H1 (cell line): ENCODE data around the gene UCN. TPM values are rescaled to one million over a fixed set of nuclear protein-coding genes. Genes with fewer than 3 reads are reported as not detected.

ENCODE experiments used
- BRCA1 ChIP-seq: IDR thresholded peaks from 2 replicates; pipeline ENCODE4 v1.6.1; 2012; ENCODE audit warnings: low read depth, low read length, improper control_type of control experiment
- CTBP2 ChIP-seq: IDR thresholded peaks from 2 replicates; pipeline ENCODE4 v1.7.0; 2011; ENCODE audit warnings: borderline replicate concordance, mild to moderate bottlenecking, moderate library complexity, mixed read lengths, low read length; ENCODE audit not compliant: insufficient read depth, insufficient read length
- E2F6 ChIP-seq: IDR thresholded peaks from 2 replicates; pipeline ENCODE4 v1.6.1; 2012; ENCODE audit warnings: inconsistent platforms
- SAP30 ChIP-seq: fragments of 300-600 bp; sonication (generic); IDR thresholded peaks from 2 replicates; pipeline ENCODE4 v1.7.1; 2012; ENCODE audit warnings: low read length, moderate library complexity, mild to moderate bottlenecking, inconsistent platforms; ENCODE audit not compliant: insufficient read depth, insufficient replicate concordance
- TEAD4 ChIP-seq: IDR thresholded peaks from 2 replicates; pipeline ENCODE4 v1.6.1; 2012; ENCODE audit warnings: low read depth, low read length, inconsistent platforms, mixed read lengths
- USF2 ChIP-seq: IDR thresholded peaks from 2 replicates; pipeline ENCODE4 v1.6.1; 2011; ENCODE audit warnings: low read length, improper control_type of control experiment
- polyA plus RNA-seq, 7 experiments: library from polyadenylated mRNA; depleted of rRNA in 3 of 7; stranded (reverse) in 5 of 7; unstranded in 2 of 7; fragments of >200 nt in 5 of 7; fragments of 200-250 nt in 2 of 7; gene quantifications; 1 replicate in 5 of 7; 2 replicates in 1 of 7; 4 replicates in 1 of 7; pipeline versions ENCODE4 v1.2.1 to v1.2.3, GENCODE V29; 2011 to 2013; ENCODE audit warnings: missing spikeins in 2 of 7, mixed read lengths in 2 of 7
- total RNA-seq: library from RNA; stranded (reverse); fragmentation: NEBNext Ultra II Directional; extraction: Animal tissue kit (Norgen Biotek cat#: 25700); gene quantifications from 2 replicates; pipeline ENCODE4 v1.2.1, GENCODE V29; 2021

Gene UCN
- total and polyA plus RNA-seq, 2 of the 8 experiments (the other 6 are each of a cell fraction or from before 2014, with no cell fraction given): 0.35 TPM; not detected in 1

GRCh38 chr2:27308359-27308881, at the start of gene UCN (continued):
- TF ChIP-seq TEAD4 (no peak), CTBP2 (peak; percentile 48), E2F6 (peak; percentile 58), USF2 (no peak), BRCA1 (no peak), SAP30 (peak; percentile 99)
